Adrenal gland (tissue), 5 donors: ENCODE data around the gene LARGE2.

Experiments
- CTCF ChIP-seq, 6 experiments: fragments of 450-650 bp in 4 of 6; fragments of 200-600 bp in 2 of 6; sonication (generic) in 1 of 6; IDR thresholded peaks; 1 replicate in 5 of 6; 2 replicates in 1 of 6; pipeline versions ENCODE4 v1.5.1 to v1.8.0; 2016 to 2021; ENCODE audit warnings: antibody characterized with exemption in 6 of 6, mild to moderate bottlenecking in 2 of 6, moderate library complexity in 1 of 6
- POLR2A ChIP-seq, 2 donors: fragments of 450-650 bp; IDR thresholded peaks; one replicate each; pipeline ENCODE4 v1.6.1; 2017; ENCODE audit warnings: antibody characterized with exemption in 2 of 2, mild to moderate bottlenecking in 2 of 2, moderate library complexity in 1 of 2
- donor health status: DM: no; HTN: no; CAD: no.

GRCh38 chr11:45948356-45948755 is 25.9 kb downstream of the LARGE2 start:
- no peak for TF ChIP-seq CTCF (IDR thresholded peaks at IDR 0.05)
- TF ChIP-seq POLR2A (IDR thresholded peaks at IDR 0.05) = no peak
